WTC11 (cell line): ENCODE results near the gene RNF208. TPM values are rescaled to one million over a fixed set of nuclear protein-coding genes. Genes with fewer than 3 reads are reported as not detected.

Experiments
- ATAC-seq: fragments of 200-7000 bp; cut with Tn5 transposase; 2 replicates; pipeline ENCODE4 v1.10.0; 2021; ENCODE audit warnings: mild to moderate bottlenecking, moderate library complexity
- CTCF ChIA-PET: fragments of 300-600 bp; sonication (Branson Sonifier 250); formaldehyde crosslinking; loops from one replicate; lab custom pipeline; 2021; ENCODE audit warnings: antibody characterized with exemption; lab: Charles Lee
- POLR2A ChIA-PET: fragments of 350-600 bp; sonication (Branson Sonifier 250); formaldehyde crosslinking; loops from one replicate; lab custom pipeline; 2021; ENCODE audit warnings: antibody characterized with exemption; lab: Charles Lee
- DNase-seq: peaks from one replicate; pipeline ENCODE4 v3.0.0; 2021; ENCODE audit warnings: low spot score
- H3K27ac Mint-ChIP-seq: 2 replicates; pipeline ENCODE4 v1.8.0; 2021; ENCODE audit warnings: mixed read lengths
- H3K27me3 Mint-ChIP-seq: 2 replicates; pipeline ENCODE4 v1.8.0; 2021; ENCODE audit warnings: low read depth, mild to moderate bottlenecking, moderate library complexity, mixed read lengths
- H3K36me3 Mint-ChIP-seq: 2 replicates; pipeline ENCODE4 v1.8.0; 2021; ENCODE audit warnings: mixed read lengths
- H3K4me1 Mint-ChIP-seq: 2 replicates; pipeline ENCODE4 v1.8.0; 2022; ENCODE audit warnings: mixed read lengths
- H3K4me3 Mint-ChIP-seq: 2 replicates; pipeline ENCODE4 v1.8.0; 2021; ENCODE audit warnings: mild to moderate bottlenecking, moderate library complexity, mixed read lengths
- H3K9me3 Mint-ChIP-seq: 2 replicates; pipeline ENCODE4 v1.8.0; 2021; ENCODE audit warnings: mixed read lengths
- ATF1 ChIP-seq: sonication (generic); formaldehyde crosslinking; IDR thresholded peaks from 2 replicates; pipeline ENCODE4 v1.8.1; 2023; ENCODE audit warnings: mild to moderate bottlenecking, moderate library complexity, missing genetic modification reagents
- CBFB ChIP-seq: sonication (generic); formaldehyde crosslinking; IDR thresholded peaks from 2 replicates; pipeline ENCODE4 v1.8.1; 2022; ENCODE audit warnings: mild to moderate bottlenecking, low read depth, missing genetic modification reagents
- GRHL2 ChIP-seq: fragments of 250-450 bp; sonication (Bioruptor Pico); IDR thresholded peaks from 2 replicates; pipeline ENCODE4 v1.8.0; 2022; ENCODE audit warnings: mild to moderate bottlenecking, moderate library complexity; ENCODE audit not compliant: insufficient replicate concordance, severe bottlenecking
- JAZF1 ChIP-seq: fragments of 250-450 bp; sonication (Bioruptor Pico); IDR thresholded peaks from 2 replicates; pipeline ENCODE4 v1.9.0; 2021; ENCODE audit warnings: moderate library complexity, mild to moderate bottlenecking, inconsistent platforms
- JUN ChIP-seq: sonication (generic); formaldehyde crosslinking; IDR thresholded peaks from 2 replicates; pipeline ENCODE4 v1.8.0; 2023; ENCODE audit warnings: mild to moderate bottlenecking, missing genetic modification reagents
- TEAD4 ChIP-seq: sonication (generic); formaldehyde crosslinking; IDR thresholded peaks from 2 replicates; pipeline ENCODE4 v1.8.0; 2022; ENCODE audit warnings: mild to moderate bottlenecking, missing genetic modification reagents
- ZBTB21 ChIP-seq: sonication (generic); formaldehyde crosslinking; IDR thresholded peaks from 2 replicates; pipeline ENCODE4 v1.8.1; 2023; ENCODE audit warnings: mild to moderate bottlenecking, missing genetic modification reagents, borderline replicate concordance
- ZNF138 ChIP-seq: sonication (generic); formaldehyde crosslinking; conservative IDR thresholded peaks from 2 replicates; pipeline ENCODE4 v1.8.1; 2022; ENCODE audit warnings: mild to moderate bottlenecking, moderate library complexity, missing genetic modification reagents
- ZNF416 ChIP-seq: fragments of 250-450 bp; sonication (Bioruptor Pico); IDR thresholded peaks from 2 replicates; pipeline ENCODE4 v1.9.0; 2021; ENCODE audit warnings: mild to moderate bottlenecking, inconsistent platforms
- ZNF671 ChIP-seq: fragments of 250-450 bp; sonication (Bioruptor Pico); IDR thresholded peaks from 2 replicates; pipeline ENCODE4 v1.8.0; 2021; ENCODE audit warnings: mild to moderate bottlenecking
- total RNA-seq: library from RNA; stranded (reverse); gene quantifications from 3 replicates; pipeline ENCODE4 v1.2.3, GENCODE V29; 2021
- TF ChIP-seq, protein P1 (sequence below): sonication (generic); formaldehyde crosslinking; IDR thresholded peaks from 2 replicates; pipeline ENCODE4 v1.8.1; 2023; ENCODE audit warnings: mild to moderate bottlenecking, missing genetic modification reagents, moderate library complexity
- TF ChIP-seq, protein P2 (sequence below): sonication (generic); formaldehyde crosslinking; IDR thresholded peaks from 2 replicates; pipeline ENCODE4 v1.8.1; 2022; ENCODE audit warnings: low read depth, mild to moderate bottlenecking, moderate library complexity, missing genetic modification reagents, borderline replicate concordance
- TF ChIP-seq, protein P3 (sequence below): sonication (generic); formaldehyde crosslinking; IDR thresholded peaks from 2 replicates; pipeline ENCODE4 v1.8.1; 2022; ENCODE audit warnings: low read depth, missing genetic modification reagents, borderline replicate concordance
- TF ChIP-seq, protein P4 (sequence below): sonication (generic); formaldehyde crosslinking; IDR thresholded peaks from 2 replicates; pipeline ENCODE4 v1.8.1; 2023; ENCODE audit warnings: mild to moderate bottlenecking, moderate library complexity, missing genetic modification reagents
- TF ChIP-seq, protein P5 (sequence below): sonication (generic); formaldehyde crosslinking; IDR thresholded peaks from 2 replicates; pipeline ENCODE4 v1.8.0; 2023; ENCODE audit warnings: mild to moderate bottlenecking, missing genetic modification reagents
- TF ChIP-seq, protein P6 (sequence below): fragments of 200-600 bp; IDR thresholded peaks from 2 replicates; pipeline ENCODE4 v1.8.0; 2022; ENCODE audit warnings: antibody characterized with exemption
- TF ChIP-seq, protein P7 (sequence below): fragments of 250-450 bp; sonication (Bioruptor Pico); IDR thresholded peaks from 2 replicates; pipeline ENCODE4 v1.9.0; 2021; ENCODE audit warnings: mild to moderate bottlenecking
- TF ChIP-seq, protein P8 (sequence below): sonication (generic); formaldehyde crosslinking; IDR thresholded peaks from 2 replicates; pipeline ENCODE4 v1.8.1; 2023; ENCODE audit warnings: mild to moderate bottlenecking, missing genetic modification reagents

Gene RNF208
- total RNA-seq, 1 experiment from 2014 or later: 14.8 TPM

DNA sequence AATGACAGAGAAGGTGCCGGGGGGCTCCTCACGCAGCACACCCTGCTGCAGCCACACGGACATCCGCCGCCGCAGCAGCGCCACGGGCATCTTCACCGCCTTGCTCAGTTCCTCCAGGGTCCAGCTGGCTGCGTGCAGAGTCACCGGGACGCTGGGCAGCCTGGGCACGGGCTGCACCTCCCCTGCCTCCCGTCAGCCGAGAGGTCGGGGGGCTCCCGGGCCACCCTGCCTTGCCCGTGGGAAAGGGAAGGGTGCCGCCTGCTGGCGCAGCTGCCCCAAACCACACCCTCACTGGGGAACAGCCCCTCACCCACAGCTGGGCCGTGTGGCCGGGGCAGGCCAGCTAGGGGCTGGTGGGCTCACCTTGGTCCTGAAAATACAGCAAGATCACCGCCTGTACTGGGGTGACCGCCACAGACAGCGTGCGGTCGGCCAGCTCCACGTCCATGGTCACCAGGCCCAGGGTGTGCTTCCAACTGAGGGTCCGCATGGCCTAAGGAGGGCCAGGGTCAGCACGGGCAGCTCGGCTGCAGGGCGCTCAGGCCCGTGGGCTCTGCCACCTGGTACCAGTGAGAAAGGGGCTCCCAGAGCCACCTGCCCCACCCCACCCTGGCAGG is 46.6 kb downstream of the RNF208 start:
- CTCF ChIA-PET: interaction anchor here (0.5 to 3.6 kb wide), 37 partner anchors 8 to 247 kb away, joined by 3 to 40 read pairs (median 8); partner anchors contain the start of genes ABCA2, ANAPC2, CYSRT1 and EXD3
- ATAC-seq (peak; percentile 63), DNase-seq (peak; percentile 64)
- Mint-ChIP-seq H3K36me3 (no peaks in the 10 kb centered on the region), H3K27ac (no peak overlapping the region), H3K27me3 (peaks cover 15% of the 10 kb centered on the region), H3K9me3 (no peaks in the 10 kb centered on the region), H3K4me1 (peaks cover 2% of the 10 kb centered on the region), H3K4me3 (peak overlapping the region; percentile 42; the same call in 1 of the 2 replicates)
- POLR2A ChIA-PET: interaction anchor here (1.0 to 1.8 kb wide), 4 partner anchors 13 to 62 kb away, joined by 3 to 6 read pairs (median 3); no protein-coding TSS in a partner anchor
- 0 out of 2 replicates have a peak, but pooled peaks have one; percentile 22 for TF ChIP-seq ZNF138 (CRISPR knock-in tag)
- TF ChIP-seq, protein P1, sequence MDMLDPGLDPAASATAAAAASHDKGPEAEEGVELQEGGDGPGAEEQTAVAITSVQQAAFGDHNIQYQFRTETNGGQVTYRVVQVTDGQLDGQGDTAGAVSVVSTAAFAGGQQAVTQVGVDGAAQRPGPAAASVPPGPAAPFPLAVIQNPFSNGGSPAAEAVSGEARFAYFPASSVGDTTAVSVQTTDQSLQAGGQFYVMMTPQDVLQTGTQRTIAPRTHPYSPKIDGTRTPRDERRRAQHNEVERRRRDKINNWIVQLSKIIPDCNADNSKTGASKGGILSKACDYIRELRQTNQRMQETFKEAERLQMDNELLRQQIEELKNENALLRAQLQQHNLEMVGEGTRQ: peak; percentile 44
- TF ChIP-seq ATF1 (CRISPR knock-in tag): no peak
- TF ChIP-seq, protein P2, sequence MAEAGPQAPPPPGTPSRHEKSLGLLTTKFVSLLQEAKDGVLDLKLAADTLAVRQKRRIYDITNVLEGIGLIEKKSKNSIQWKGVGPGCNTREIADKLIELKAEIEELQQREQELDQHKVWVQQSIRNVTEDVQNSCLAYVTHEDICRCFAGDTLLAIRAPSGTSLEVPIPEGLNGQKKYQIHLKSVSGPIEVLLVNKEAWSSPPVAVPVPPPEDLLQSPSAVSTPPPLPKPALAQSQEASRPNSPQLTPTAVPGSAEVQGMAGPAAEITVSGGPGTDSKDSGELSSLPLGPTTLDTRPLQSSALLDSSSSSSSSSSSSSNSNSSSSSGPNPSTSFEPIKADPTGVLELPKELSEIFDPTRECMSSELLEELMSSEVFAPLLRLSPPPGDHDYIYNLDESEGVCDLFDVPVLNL (CRISPR knock-in tag): no peak
- TF ChIP-seq ZNF671 (CRISPR knock-in tag): no peak
- TF ChIP-seq, protein P3, sequence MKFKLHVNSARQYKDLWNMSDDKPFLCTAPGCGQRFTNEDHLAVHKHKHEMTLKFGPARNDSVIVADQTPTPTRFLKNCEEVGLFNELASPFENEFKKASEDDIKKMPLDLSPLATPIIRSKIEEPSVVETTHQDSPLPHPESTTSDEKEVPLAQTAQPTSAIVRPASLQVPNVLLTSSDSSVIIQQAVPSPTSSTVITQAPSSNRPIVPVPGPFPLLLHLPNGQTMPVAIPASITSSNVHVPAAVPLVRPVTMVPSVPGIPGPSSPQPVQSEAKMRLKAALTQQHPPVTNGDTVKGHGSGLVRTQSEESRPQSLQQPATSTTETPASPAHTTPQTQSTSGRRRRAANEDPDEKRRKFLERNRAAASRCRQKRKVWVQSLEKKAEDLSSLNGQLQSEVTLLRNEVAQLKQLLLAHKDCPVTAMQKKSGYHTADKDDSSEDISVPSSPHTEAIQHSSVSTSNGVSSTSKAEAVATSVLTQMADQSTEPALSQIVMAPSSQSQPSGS (CRISPR knock-in tag): no peak
- no peak for TF ChIP-seq GRHL2 (CRISPR knock-in tag)
- TF ChIP-seq, protein P4, sequence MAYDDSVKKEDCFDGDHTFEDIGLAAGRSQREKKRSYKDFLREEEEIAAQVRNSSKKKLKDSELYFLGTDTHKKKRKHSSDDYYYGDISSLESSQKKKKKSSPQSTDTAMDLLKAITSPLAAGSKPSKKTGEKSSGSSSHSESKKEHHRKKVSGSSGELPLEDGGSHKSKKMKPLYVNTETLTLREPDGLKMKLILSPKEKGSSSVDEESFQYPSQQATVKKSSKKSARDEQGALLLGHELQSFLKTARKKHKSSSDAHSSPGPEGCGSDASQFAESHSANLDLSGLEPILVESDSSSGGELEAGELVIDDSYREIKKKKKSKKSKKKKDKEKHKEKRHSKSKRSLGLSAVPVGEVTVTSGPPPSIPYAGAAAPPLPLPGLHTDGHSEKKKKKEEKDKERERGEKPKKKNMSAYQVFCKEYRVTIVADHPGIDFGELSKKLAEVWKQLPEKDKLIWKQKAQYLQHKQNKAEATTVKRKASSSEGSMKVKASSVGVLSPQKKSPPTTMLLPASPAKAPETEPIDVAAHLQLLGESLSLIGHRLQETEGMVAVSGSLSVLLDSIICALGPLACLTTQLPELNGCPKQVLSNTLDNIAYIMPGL (CRISPR knock-in tag): peak; percentile 72
- no peak for TF ChIP-seq JUN (CRISPR knock-in tag)
- TF ChIP-seq, protein P5, sequence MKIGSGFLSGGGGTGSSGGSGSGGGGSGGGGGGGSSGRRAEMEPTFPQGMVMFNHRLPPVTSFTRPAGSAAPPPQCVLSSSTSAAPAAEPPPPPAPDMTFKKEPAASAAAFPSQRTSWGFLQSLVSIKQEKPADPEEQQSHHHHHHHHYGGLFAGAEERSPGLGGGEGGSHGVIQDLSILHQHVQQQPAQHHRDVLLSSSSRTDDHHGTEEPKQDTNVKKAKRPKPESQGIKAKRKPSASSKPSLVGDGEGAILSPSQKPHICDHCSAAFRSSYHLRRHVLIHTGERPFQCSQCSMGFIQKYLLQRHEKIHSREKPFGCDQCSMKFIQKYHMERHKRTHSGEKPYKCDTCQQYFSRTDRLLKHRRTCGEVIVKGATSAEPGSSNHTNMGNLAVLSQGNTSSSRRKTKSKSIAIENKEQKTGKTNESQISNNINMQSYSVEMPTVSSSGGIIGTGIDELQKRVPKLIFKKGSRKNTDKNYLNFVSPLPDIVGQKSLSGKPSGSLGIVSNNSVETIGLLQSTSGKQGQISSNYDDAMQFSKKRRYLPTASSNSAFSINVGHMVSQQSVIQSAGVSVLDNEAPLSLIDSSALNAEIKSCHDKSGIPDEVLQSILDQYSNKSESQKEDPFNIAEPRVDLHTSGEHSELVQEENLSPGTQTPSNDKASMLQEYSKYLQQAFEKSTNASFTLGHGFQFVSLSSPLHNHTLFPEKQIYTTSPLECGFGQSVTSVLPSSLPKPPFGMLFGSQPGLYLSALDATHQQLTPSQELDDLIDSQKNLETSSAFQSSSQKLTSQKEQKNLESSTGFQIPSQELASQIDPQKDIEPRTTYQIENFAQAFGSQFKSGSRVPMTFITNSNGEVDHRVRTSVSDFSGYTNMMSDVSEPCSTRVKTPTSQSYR: no peak
- no peak for TF ChIP-seq JAZF1 (CRISPR knock-in tag)
- TF ChIP-seq, protein P6, sequence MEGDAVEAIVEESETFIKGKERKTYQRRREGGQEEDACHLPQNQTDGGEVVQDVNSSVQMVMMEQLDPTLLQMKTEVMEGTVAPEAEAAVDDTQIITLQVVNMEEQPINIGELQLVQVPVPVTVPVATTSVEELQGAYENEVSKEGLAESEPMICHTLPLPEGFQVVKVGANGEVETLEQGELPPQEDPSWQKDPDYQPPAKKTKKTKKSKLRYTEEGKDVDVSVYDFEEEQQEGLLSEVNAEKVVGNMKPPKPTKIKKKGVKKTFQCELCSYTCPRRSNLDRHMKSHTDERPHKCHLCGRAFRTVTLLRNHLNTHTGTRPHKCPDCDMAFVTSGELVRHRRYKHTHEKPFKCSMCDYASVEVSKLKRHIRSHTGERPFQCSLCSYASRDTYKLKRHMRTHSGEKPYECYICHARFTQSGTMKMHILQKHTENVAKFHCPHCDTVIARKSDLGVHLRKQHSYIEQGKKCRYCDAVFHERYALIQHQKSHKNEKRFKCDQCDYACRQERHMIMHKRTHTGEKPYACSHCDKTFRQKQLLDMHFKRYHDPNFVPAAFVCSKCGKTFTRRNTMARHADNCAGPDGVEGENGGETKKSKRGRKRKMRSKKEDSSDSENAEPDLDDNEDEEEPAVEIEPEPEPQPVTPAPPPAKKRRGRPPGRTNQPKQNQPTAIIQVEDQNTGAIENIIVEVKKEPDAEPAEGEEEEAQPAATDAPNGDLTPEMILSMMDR: no peak
- TF ChIP-seq, protein P7, sequence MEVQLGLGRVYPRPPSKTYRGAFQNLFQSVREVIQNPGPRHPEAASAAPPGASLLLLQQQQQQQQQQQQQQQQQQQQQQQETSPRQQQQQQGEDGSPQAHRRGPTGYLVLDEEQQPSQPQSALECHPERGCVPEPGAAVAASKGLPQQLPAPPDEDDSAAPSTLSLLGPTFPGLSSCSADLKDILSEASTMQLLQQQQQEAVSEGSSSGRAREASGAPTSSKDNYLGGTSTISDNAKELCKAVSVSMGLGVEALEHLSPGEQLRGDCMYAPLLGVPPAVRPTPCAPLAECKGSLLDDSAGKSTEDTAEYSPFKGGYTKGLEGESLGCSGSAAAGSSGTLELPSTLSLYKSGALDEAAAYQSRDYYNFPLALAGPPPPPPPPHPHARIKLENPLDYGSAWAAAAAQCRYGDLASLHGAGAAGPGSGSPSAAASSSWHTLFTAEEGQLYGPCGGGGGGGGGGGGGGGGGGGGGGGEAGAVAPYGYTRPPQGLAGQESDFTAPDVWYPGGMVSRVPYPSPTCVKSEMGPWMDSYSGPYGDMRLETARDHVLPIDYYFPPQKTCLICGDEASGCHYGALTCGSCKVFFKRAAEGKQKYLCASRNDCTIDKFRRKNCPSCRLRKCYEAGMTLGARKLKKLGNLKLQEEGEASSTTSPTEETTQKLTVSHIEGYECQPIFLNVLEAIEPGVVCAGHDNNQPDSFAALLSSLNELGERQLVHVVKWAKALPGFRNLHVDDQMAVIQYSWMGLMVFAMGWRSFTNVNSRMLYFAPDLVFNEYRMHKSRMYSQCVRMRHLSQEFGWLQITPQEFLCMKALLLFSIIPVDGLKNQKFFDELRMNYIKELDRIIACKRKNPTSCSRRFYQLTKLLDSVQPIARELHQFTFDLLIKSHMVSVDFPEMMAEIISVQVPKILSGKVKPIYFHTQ (CRISPR knock-in tag): no peak
- TF ChIP-seq, protein P8, sequence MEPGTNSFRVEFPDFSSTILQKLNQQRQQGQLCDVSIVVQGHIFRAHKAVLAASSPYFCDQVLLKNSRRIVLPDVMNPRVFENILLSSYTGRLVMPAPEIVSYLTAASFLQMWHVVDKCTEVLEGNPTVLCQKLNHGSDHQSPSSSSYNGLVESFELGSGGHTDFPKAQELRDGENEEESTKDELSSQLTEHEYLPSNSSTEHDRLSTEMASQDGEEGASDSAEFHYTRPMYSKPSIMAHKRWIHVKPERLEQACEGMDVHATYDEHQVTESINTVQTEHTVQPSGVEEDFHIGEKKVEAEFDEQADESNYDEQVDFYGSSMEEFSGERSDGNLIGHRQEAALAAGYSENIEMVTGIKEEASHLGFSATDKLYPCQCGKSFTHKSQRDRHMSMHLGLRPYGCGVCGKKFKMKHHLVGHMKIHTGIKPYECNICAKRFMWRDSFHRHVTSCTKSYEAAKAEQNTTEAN (CRISPR knock-in tag): no peak
- TF ChIP-seq TEAD4 (CRISPR knock-in tag): no peak
- TF ChIP-seq ZBTB21: no peak
- no peak for TF ChIP-seq CBFB
- no peak for TF ChIP-seq ZNF416
